ENCODE measurements around the gene COL25A1.

COL25A1 gene

DNA sequence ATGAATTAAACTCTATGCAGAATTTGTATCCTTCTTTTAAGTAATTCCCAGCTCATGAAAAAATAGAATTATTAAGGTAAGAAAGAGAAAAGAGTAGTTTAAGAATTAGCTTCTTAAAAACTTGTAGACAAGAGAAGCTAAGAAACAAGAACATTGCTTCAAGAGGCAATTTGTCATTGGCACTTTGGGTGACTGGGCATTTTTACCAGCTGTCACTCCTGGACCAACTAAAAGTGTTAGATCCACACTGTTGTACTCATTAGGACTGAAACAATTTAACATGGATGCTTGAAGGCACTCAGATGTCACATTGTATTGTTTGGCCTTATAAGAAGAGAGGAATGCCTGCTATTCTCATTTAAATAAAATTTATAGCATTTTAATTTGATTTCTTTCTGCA, 7.4 kb downstream of the COL25A1 start:
- intact Hi-C loops (cut with DNase I) = no loop called here

DNA sequence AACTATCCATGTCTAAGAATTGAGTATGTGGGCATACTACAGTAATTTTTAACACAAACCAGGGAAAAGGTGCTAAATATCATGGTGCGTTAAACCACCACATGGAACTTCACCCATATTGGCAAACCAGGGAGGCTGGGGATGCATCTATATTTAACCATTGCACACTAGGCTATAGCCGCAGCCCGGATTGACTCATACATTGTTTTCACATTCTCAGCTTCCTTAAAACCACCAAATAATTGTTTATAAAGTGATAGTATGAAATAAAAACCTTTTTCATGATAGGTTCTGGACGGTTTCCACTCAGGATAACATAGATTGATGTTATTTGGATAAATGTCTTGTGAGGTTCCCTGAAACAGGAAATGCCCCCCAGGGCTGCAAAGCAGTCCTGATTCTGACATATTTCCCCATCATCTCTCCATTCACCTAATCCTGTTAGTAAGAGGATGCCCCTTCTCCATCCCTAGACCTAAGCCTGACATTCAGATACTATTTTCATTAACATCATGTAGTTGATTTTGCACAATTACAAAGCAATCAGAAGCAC, 7.9 kb downstream of the COL25A1 start:
- intact Hi-C loops (cut with DNase I) = no loop called here
- no peak for DNase-seq

More for the DNA sequence above, 7.4 kb downstream of the COL25A1 start:
- DNase-seq = no peak

DNA sequence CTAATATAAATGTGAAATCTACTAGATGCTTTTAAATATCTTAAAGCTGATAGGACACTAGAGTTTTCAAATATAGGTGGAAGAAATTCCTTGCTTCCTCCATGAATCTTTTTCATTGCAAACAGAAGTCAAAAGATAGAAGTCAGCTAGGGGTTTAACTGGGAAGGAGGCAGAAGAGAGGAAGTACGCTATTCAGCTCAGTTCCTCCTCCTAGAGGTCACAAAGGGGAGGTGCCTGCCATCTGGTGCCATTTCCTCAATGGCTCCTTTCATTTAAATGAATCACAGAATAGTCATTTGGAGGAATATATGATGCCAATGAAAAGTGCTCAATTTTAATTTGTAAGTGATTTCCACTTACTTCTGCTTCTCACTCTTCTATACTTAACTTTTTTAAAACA, 8.5 kb downstream of the COL25A1 start:
- no peak for DNase-seq
- intact Hi-C loops (cut with DNase I) = no loop called here

DNA sequence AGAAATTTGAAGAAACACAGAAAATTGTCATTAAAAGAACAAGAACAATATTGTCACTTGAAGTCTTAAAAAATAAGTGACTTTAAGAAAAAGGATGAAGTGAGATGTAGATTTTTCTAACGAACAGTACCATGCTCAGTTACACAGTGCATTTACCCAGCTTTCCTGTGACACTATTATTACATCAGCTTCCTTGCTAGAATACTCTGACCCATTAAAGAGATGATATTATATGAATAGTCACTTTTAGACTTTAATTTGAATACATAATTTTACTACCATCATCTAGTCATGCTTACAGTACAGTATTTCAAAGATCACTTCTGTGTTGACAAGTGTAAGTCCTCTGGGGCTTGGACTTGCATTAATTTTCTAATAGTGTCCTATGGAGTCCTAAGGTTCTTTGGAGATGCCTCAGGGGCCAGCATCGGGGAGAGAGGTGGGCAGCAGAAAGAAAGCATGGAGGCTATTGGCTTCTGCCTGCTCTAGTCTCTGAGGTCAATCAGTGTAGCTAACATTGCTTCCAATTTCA, 10.7 kb downstream of the COL25A1 start:
- intact Hi-C loops (cut with DNase I) = no loop called here
- no peak for DNase-seq

DNA sequence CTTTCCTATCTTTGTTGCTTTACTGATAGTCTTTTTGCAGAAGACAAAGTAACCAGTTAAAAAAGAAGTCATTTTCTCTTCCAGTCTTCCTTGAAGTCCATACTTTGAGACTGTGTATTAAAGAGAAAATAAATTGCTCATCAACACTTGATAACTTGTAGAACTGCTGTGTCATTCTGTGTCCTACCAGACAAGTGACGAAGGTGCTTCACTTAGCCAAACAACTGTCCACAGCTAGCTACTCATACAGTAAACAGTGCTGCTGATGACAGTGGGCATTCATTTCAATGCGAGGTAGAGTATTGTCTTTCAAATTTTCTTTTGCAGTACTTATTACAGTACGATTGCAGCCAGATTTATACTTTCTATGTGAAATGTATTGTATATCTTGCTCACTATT, 11.5 kb downstream of the COL25A1 start:
- DNase-seq = no peak
- intact Hi-C loops (cut with DNase I) = no loop called here

DNA sequence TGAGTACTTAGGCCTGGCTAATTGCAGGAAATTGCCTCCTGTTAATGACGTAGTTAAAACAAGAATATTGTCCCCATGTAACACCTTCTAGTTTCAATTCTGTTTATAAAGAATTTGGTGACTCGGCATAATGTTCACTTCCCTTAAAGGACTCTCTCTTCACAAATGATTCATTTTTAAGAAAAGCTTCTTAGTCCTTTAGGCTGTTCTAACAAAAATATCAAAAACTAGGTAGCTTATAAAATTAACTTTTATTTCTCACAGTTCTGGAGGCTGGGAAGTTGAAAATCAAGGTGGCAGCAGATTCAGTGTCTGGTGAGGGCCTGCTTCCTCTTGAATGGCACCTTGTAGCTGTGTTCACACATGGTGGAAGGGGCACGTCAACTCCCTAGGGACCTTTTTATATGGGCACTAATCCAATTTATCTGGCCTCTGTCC, 23.8 kb downstream of the COL25A1 start:
- DNase-seq = no peak
- intact Hi-C loops (cut with DNase I) = no loop called here

DNA sequence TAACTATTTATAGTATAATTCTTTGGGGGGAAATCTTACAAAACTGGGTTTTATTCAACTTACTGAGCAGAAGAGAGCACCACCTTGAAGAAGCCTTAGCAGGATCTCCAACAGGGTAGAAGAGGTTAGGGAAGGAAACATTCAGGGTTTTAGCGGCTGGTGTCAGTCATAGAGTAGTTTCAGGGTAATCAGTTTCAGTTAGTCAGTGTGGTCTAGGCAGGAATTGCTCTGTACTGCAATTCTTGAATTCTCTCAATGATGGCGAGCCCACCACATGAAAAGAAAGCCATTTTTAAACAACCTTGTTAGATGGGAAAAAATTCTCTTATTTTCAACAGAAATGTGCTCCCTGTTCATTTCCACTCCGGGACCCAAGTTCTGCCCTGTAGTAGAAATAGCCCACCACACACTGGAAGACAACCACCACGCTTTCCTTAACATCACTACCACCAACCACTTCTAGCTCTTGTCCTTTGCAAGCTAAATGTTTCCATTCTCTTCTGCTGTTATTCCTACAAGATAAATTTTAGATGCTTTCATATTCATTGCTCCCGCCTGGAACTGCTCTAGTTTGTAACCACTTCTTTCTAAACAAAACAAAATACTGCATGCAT, 25.9 kb downstream of the COL25A1 start:
- no peak for DNase-seq
- intact Hi-C loops (cut with DNase I) = no loop called here

DNA sequence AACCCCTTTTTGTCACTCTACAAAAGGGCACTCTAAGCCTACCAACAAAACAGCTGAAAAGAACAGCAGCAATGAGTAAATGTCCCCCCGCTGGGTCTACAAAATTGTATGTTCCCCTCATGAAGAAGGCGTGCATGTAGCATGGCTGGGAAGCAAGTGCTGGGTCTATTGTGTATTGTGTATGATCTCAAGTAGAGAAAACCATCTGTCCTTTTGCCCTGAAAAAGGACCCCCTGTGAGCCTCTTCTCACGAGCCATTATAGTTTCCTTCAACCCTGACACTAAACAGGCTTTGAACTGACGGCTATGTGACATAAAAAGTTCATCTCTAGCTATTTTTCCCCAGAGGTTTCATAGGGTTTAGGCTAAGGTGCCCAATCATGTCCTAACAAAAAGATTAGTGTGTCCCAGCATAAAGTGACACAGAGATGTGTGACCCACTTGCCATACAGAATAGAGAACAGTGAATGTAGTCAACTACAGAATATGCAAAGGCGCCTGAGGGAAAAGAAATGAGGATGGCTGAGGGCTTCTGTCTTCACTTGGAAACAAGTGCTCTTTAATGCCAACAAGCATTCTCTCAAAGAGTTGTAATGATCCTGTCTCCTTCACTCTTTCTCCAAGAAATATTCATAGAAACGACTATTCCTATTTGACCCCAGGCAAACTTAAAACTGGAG, 27.3 kb downstream of the COL25A1 start:
- intact Hi-C loops (cut with DNase I) = no loop called here
- no peak for DNase-seq

DNA sequence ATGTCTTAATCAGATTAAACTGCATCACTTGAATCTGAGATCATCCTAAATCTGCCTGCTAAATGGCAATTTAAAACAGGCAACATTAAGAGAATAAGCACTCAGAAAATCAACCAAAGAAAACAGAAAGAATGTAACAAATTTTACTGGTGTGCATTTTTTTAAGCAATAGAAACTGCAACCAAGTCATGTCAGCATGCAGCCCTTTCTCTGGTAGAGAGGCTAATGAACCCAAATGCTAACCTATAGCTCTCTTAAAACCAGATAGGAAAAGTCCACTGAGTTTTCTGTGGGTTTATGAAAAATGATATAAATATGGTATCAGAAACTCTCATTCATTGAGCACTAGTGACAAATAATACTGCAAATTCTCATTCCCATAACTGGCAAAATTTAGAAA, 35.6 kb downstream of the COL25A1 start:
- intact Hi-C loops (cut with DNase I) = no loop called here
- no peak for DNase-seq

DNA sequence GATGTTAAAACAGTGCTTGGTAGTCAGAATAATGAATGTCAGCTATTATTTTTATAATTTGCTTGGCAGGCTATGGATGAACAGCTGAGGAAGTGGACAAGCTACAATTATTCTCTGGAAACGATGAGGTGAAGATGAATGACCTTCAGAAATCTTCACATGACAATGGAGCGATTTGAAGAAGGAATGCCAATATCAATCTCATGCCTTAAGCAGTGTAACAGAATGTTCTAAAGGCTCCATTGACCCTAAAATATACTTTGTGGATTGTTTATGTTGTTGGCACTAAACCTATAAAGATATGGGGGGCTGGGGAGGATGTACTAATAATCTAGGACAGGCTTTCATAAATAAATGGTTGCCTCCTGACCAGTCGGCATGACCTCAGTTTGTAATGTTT, 36.2 kb downstream of the COL25A1 start:
- DNase-seq = no peak
- intact Hi-C loops (cut with DNase I) = no loop called here

DNA sequence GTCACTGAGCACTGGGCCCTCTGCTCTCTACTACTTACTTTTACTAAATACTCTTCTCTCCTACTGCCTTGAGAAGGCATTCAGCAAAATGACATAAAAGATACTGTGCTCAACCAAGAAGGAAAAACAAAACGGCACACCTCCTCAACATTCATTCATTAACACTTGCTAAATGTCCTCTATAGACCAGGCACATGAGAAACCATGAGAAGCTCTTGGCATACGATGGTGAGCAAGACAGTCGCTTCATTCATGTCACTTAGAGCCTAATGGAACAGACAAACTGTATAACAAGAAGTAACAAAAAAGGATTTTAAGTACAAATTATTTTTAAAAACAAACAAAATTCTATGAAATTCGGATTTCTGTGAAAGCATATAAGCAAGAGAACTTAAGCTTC, 38.7 kb downstream of the COL25A1 start:
- intact Hi-C loops (cut with DNase I) = no loop called here

DNA sequence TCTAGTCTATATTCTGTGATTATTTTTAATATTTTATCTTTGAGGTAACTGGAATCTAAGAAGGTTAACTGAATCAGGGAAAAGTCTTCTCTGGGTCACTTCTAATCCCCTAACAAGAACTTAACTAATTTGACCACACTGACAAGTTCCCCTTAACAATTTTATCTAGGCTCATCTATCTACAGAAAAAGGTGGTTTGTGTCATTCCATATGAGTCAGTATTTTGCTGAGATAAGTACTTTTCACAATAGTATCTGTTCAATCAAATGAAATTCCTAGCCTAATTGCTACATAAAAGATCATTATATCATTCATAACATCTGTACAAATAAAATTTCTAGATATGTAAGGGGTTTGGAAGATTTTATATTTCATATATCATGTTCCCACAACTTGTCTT, 45.6 kb downstream of the COL25A1 start:
- no peak for DNase-seq
- intact Hi-C loops (cut with DNase I) = no loop called here

More for the DNA sequence above, 38.7 kb downstream of the COL25A1 start:
- DNase-seq = no peak

DNA sequence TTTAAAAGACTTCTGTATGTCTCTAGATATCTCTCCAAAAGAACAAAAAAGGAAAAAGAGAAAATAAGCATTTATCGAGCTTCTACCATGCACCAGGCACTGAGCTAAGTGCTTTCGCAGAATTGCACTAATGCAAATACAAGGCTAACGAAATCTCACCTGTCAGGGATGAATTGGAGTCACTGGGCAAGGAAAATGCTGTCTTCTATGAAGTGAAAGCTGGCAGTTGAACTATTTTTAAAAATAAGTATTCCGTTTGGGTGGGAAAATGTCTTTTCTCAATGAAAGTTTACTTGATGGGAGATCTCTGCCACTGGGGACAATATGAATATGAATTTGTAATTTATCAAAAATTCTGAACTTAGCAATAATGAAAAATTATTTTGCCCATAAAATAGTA, 47.6 kb downstream of the COL25A1 start:
- intact Hi-C loops (cut with DNase I) = no loop called here
- DNase-seq = no peak

DNA sequence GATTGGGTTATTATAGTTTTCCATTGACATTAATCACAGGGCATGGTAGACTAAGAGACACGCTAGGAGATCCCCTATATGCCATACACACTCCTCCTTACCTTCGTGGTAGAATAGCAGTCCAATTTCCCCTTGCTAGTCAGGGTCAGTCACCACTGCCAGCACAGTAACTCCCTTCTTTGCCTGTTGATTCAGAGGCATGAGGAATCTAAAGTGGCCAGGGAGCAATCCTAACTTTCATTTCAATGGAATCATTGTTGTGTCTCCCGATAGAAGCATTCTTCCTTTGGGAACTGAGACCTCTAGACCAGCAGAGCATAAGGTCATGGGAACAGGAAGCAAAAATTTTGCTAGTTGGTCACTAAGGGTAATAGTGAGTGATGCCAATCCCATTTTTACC, 51.1 kb downstream of the COL25A1 start:
- intact Hi-C loops (cut with DNase I) = no loop called here
- DNase-seq = no peak

DNA sequence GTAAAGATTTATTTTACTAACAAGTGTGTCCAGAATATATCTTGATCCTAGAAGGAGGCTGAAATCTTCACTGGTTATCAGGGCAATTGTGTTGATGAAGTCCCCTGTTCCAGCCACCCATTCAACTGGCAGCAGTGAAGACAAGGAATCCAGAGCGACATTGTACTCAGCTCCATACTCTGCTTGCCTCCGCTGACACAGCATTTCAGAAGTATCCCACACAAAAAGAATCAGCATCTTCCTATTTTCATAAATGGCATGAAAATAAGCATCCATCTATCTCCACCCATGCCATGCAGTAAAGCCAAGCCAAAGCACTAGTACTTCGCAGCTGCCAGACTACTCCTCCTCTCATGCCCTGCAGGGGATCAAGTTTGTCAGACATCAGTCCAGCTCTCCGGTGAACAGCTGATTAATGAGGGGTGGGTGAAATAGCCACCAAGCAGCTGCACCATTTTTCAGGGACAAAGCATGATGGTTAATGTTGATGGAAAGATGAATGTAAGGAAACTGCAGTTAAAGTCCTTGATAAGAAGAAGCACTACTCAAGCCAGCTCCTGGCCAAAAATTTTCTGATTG, 54.0 kb downstream of the COL25A1 start:
- no peak for DNase-seq
- intact Hi-C loops (cut with DNase I) = no loop called here

DNA sequence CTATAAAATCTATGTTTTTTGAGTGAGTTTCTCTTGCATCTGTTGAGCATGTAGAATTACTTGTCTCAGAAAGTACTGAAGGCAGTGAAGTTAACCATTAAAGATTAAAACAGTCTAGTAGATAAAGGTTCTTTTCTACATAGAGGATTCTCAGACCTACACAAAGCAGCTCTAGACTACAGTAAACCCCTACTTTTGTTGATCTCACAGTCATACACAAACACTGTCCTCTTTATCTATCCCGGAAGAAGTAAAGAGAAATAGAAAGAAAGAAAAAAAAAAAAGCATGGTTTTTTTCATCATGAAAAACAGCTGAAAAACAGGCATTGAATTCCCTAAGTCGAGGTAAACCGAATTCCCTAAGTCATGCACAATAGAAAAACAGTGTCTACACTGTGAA, 58.6 kb downstream of the COL25A1 start:
- no peak for DNase-seq
- intact Hi-C loops (cut with DNase I) = no loop called here

DNA sequence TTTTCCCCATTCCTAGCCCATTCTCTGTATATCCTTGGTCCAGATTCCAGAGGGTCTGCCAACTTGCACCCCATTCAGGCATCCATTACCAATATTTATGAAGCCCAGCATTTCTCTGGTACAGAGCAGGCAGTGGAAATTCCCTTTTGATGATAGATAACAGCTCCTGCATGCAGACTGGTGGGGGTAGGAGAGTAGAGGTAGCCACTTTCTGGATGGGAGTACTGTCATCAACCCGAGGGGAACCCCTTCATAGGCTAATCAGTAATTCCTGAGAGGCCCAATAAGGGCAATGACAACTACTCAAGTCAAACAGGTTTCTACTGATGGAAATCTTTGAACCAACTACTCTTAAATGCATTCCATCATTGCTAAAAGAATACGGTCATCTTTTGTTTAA, 63.7 kb downstream of the COL25A1 start:
- intact Hi-C loops (cut with DNase I) = no loop called here
- no peak for DNase-seq

DNA sequence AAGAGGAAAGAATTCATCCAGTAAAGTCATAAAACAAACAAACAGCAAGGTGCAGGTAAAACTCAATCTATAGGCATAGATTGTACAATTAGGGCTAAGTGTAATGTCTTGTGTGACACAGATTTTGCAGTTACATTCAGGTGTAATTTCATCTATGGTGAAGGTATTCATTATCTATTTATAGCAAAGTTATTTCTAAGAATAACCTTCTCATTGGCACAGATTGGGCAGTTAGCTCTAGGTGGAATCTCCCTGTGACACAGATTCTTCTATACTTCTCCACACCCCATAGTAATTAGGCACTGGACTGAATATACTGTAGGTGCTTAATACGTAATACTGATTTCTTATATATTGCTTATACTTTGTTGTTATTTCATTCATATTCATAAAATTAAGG, 66.8 kb downstream of the COL25A1 start:
- no peak for DNase-seq
- intact Hi-C loops (cut with DNase I) = no loop called here

DNA sequence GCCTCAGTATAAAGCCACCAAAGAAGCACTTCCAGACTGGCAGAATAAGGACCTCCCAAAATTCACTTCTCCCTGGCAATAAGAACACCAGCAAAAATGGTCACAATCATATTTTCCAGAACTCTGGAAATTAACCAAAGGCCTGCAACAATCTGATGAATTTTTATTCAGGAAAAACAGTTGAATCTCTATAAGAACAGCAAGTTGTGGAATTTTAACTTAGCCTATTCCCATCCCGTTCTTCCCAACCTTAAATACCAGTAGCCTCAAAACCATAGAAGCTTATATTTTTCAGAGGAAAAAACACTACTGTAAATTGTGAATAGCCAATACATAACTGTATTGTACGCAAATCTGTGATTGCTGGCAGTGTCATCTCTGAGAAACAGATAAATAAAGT, 67.9 kb downstream of the COL25A1 start:
- intact Hi-C loops (cut with DNase I) = no loop called here
- DNase-seq = no peak

DNA sequence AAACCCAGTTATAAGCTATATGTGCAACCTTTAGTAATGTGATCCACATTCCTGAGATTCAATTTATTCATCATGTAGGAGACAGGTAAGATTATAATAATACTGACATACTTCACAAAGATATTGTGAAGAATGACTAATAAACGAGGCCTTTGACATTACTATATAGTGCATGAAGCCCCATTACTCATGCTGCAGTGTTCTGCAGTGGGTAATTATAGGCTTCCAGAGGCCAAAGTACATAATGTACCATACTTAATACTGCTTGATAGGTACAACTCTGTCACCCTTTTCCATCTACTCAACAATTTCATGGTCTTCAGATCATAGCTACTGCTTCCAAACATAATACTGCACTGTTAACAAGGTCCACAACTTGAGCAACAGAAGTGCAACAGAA, 68.9 kb downstream of the COL25A1 start:
- no peak for DNase-seq
- intact Hi-C loops (cut with DNase I) = no loop called here
